Measurements from ENCODE around the gene IQGAP2. TPM values are rescaled to one million over a fixed set of nuclear protein-coding genes. Genes with fewer than 3 reads are reported as not detected.

The IQGAP2 gene
- total RNA-seq, 1 experiment from 2014 or later = 0.59 TPM

DNA sequence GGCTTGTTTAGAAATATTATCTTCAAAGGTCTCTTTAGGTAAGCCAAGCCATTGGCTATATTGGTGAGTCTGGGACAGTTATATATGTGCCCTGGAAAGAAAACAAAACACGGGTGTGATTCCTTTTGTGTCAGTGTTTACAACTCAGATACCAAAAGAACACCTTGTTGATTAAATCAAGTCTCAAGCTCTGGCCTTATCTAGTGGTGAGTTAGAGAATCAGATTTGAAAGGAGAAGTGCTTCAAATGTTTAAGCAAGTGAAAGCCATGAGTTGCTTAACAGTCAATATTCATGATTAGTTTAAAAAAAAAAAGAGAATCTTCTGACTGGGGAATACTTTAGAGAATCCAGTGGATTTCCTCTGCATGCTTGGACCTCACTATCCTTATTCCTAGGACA is 68.3 kb downstream of the IQGAP2 start:
- in situ Hi-C loops (cut with HindIII; ENCODE audit: low pct_unique_long_range_greater_than_20kb, low sequenced_read_pairs) = no loop called here
- Histone ChIP-seq H3K27ac (ENCODE audit: low read length) (no peak overlapping the region), H3K36me3 (ENCODE audit: control insufficient read depth, insufficient read depth, low read length) (no peaks in the 10 kb centered on the region), H3K4me3 (ENCODE audit: low read depth in 2 of 2, low read length in 2 of 2) (no peak overlapping the region), H3K4me1 (ENCODE audit: control insufficient read depth, insufficient read depth, low read length) (no peaks in the 10 kb centered on the region), H3K9me3 (ENCODE audit: control insufficient read depth, insufficient read depth, low read depth, low read length) (no peaks in the 10 kb centered on the region), H3K27me3 (ENCODE audit: control insufficient read depth, insufficient read depth, low read length) (no peaks in the 10 kb centered on the region; the same call in none of the 2 replicates)
- ATAC-seq (no peak), DNase-seq (ENCODE audit: low read depth, low spot score) (no peak)
- intact Hi-C loops (cut with micrococcal nuclease; ENCODE audit: unreplicated experiment) = no loop called here
- no TSS peak for BruUV-seq (replicated peaks)
- CTCF ChIA-PET = interaction anchor here (0.6 kb wide), 1 partner anchor 1830 kb away, joined by 3 read pairs; no protein-coding TSS in a partner anchor
- POLR2A ChIA-PET = no interaction called here
- TF ChIP-seq, protein P1, sequence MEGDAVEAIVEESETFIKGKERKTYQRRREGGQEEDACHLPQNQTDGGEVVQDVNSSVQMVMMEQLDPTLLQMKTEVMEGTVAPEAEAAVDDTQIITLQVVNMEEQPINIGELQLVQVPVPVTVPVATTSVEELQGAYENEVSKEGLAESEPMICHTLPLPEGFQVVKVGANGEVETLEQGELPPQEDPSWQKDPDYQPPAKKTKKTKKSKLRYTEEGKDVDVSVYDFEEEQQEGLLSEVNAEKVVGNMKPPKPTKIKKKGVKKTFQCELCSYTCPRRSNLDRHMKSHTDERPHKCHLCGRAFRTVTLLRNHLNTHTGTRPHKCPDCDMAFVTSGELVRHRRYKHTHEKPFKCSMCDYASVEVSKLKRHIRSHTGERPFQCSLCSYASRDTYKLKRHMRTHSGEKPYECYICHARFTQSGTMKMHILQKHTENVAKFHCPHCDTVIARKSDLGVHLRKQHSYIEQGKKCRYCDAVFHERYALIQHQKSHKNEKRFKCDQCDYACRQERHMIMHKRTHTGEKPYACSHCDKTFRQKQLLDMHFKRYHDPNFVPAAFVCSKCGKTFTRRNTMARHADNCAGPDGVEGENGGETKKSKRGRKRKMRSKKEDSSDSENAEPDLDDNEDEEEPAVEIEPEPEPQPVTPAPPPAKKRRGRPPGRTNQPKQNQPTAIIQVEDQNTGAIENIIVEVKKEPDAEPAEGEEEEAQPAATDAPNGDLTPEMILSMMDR (IDR thresholded peaks at IDR 0.05) = no peak
- TF ChIP-seq, protein P2, sequence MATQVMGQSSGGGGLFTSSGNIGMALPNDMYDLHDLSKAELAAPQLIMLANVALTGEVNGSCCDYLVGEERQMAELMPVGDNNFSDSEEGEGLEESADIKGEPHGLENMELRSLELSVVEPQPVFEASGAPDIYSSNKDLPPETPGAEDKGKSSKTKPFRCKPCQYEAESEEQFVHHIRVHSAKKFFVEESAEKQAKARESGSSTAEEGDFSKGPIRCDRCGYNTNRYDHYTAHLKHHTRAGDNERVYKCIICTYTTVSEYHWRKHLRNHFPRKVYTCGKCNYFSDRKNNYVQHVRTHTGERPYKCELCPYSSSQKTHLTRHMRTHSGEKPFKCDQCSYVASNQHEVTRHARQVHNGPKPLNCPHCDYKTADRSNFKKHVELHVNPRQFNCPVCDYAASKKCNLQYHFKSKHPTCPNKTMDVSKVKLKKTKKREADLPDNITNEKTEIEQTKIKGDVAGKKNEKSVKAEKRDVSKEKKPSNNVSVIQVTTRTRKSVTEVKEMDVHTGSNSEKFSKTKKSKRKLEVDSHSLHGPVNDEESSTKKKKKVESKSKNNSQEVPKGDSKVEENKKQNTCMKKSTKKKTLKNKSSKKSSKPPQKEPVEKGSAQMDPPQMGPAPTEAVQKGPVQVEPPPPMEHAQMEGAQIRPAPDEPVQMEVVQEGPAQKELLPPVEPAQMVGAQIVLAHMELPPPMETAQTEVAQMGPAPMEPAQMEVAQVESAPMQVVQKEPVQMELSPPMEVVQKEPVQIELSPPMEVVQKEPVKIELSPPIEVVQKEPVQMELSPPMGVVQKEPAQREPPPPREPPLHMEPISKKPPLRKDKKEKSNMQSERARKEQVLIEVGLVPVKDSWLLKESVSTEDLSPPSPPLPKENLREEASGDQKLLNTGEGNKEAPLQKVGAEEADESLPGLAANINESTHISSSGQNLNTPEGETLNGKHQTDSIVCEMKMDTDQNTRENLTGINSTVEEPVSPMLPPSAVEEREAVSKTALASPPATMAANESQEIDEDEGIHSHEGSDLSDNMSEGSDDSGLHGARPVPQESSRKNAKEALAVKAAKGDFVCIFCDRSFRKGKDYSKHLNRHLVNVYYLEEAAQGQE (IDR thresholded peaks at IDR 0.05; ENCODE audit: insufficient read depth in 1 of 2, low read depth in 2 of 2, low read length in 1 of 2) = no peak
- no peak for TF ChIP-seq POLR2AphosphoS5 (IDR thresholded peaks at IDR 0.05; ENCODE audit: low read depth, low read length)
- TF ChIP-seq TCF7L2 (IDR thresholded peaks at IDR 0.05; ENCODE audit: low read depth, low read length) = no peak
- TF ChIP-seq SIN3A (IDR thresholded peaks at IDR 0.05; ENCODE audit: borderline replicate concordance, insufficient read depth, low read depth, low read length) = no peak

DNA sequence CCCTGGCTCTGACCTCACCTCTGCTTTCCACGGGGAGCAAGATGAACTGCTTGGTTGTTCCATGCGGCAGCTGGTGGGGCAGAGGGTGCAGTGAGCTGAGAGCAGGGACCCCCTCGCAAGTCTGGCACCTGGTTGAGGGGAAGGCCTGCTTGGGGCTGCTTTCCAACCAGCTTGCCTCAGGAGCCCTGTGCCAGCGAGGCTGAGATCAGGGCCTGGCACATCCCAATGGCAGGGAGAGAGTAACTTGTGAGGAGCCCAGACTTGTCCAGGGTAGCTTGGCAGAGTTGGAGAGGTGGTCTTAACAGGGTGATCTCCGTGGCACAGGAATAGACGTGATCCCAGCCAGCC is 68.9 kb downstream of the IQGAP2 start:
- DNase-seq (ENCODE audit: low read depth, low spot score) (no peak), ATAC-seq (no peak)
- ChIA-PET CTCF (no interaction called here), POLR2A (no interaction called here)
- in situ Hi-C loops (cut with HindIII; ENCODE audit: low pct_unique_long_range_greater_than_20kb, low sequenced_read_pairs) = no loop called here
- H3K4me3 ChIP-seq (ENCODE audit: low read depth in 2 of 2, low read length in 2 of 2) = no peak overlapping the region
- TF ChIP-seq POLR2AphosphoS5 (IDR thresholded peaks at IDR 0.05; ENCODE audit: low read depth, low read length) (no peak), SIN3A (IDR thresholded peaks at IDR 0.05; ENCODE audit: borderline replicate concordance, insufficient read depth, low read depth, low read length) (no peak), TCF7L2 (IDR thresholded peaks at IDR 0.05; ENCODE audit: low read depth, low read length) (no peak)
- TF ChIP-seq, protein P2 (IDR thresholded peaks at IDR 0.05; ENCODE audit: insufficient read depth in 1 of 2, low read depth in 2 of 2, low read length in 1 of 2) = no peak
- TF ChIP-seq, protein P1 (IDR thresholded peaks at IDR 0.05) = no peak
- intact Hi-C loops (cut with micrococcal nuclease; ENCODE audit: unreplicated experiment) = no loop called here
- H3K4me1 ChIP-seq (ENCODE audit: control insufficient read depth, insufficient read depth, low read length) = no peaks in the 10 kb centered on the region
- BruUV-seq (replicated peaks) = no TSS peak
- H3K27ac ChIP-seq (ENCODE audit: low read length) = no peak overlapping the region
- H3K36me3 ChIP-seq (ENCODE audit: control insufficient read depth, insufficient read depth, low read length) = no peaks in the 10 kb centered on the region
- H3K9me3 ChIP-seq (ENCODE audit: control insufficient read depth, insufficient read depth, low read depth, low read length) = no peaks in the 10 kb centered on the region
- no peaks in the 10 kb centered on the region; the same call in 1 of the 2 replicates for H3K27me3 ChIP-seq (ENCODE audit: control insufficient read depth, insufficient read depth, low read length)
